CD4-positive, CD25-positive, alpha-beta regulatory T cell (primary cell): ENCODE measurements around the gene PNRC1. TPM values are rescaled to one million over a fixed set of nuclear protein-coding genes. Genes with fewer than 3 reads are reported as not detected.
"Not testable (repeated sequence)": the region's sequence is repeated elsewhere in the genome, so short reads cannot be mapped to it uniquely, and the experiment has no call there.

ENCODE experiments used
- ATAC-seq, 2 donors: fragments of 150-1000 bp; cut with Tn5 transposase; one replicate each; pipeline ENCODE4 v1.10.0; 2021; ENCODE audit warnings: low read depth in 2 of 2, moderate number of reproducible peaks in 2 of 2, moderate library complexity in 1 of 2
- DNase-seq, 3 donors: peaks; one replicate each; pipeline versions ENCODE4 v3.0.0 to v3.0.0-alpha.2; 2012 to 2022; ENCODE audit warnings: mixed read lengths in 1 of 3
- H3K27ac ChIP-seq: one replicate; pipeline ENCODE4 v1.7.0; 2013; ENCODE audit warnings: mild to moderate bottlenecking, low read length; ENCODE audit not compliant: insufficient read depth, poor library complexity, severe bottlenecking
- H3K27me3 ChIP-seq: one replicate; pipeline ENCODE4 v1.7.0; 2013; ENCODE audit warnings: low read length; ENCODE audit not compliant: control insufficient read depth, insufficient read depth
- H3K36me3 ChIP-seq: one replicate; pipeline ENCODE4 v1.7.0; 2013; ENCODE audit warnings: mild to moderate bottlenecking, low read length, moderate library complexity; ENCODE audit not compliant: control insufficient read depth, insufficient read depth
- H3K4me1 ChIP-seq: 2 replicates; pipeline ENCODE4 v1.7.0; 2013; ENCODE audit warnings: mild to moderate bottlenecking, low read length; ENCODE audit not compliant: insufficient read depth, control insufficient read depth, poor library complexity, severe bottlenecking
- H3K4me3 ChIP-seq: one replicate; pipeline ENCODE4 v1.7.0; 2013; ENCODE audit warnings: low read depth, mild to moderate bottlenecking, low read length, moderate library complexity
- H3K9me3 ChIP-seq, 2 experiments: 1 replicate in 1 of 2; 2 replicates in 1 of 2; pipeline ENCODE4 v1.7.0; 2013; ENCODE audit warnings: low read length in 2 of 2, mild to moderate bottlenecking in 1 of 2, moderate library complexity in 1 of 2; ENCODE audit not compliant: control insufficient read depth in 2 of 2
- H3K27ac Mint-ChIP-seq, 3 donors: one replicate each; pipeline ENCODE4 v1.8.0; 2020 to 2022; ENCODE audit warnings: mild to moderate bottlenecking in 3 of 3, mixed read lengths in 3 of 3, moderate library complexity in 2 of 3
- H3K27me3 Mint-ChIP-seq: one replicate; pipeline ENCODE4 v1.8.0; 2022; ENCODE audit warnings: mild to moderate bottlenecking, mixed read lengths
- H3K36me3 Mint-ChIP-seq: one replicate; pipeline ENCODE4 v1.8.0; 2020; ENCODE audit warnings: mixed read lengths
- H3K4me1 Mint-ChIP-seq, 4 donors: one replicate each; pipeline ENCODE4 v1.8.0; 2020 to 2022; ENCODE audit warnings: mixed read lengths in 4 of 4, mild to moderate bottlenecking in 1 of 4
- H3K4me3 Mint-ChIP-seq, 4 donors: one replicate each; pipeline ENCODE4 v1.8.0; 2020 to 2022; ENCODE audit warnings: mild to moderate bottlenecking in 4 of 4, mixed read lengths in 4 of 4, moderate library complexity in 3 of 4
- H3K9me3 Mint-ChIP-seq, 7 donors: one replicate each; pipeline ENCODE4 v1.8.0; 2020 to 2022; ENCODE audit warnings: mixed read lengths in 7 of 7, mild to moderate bottlenecking in 3 of 7, moderate library complexity in 2 of 7
- polyA plus RNA-seq, 4 donors: library from polyadenylated mRNA; unstranded; fragments of 300-500 nt; fragmentation: Illumina TruSeq; gene quantifications; one replicate each; pipeline ENCODE4 v1.2.3, GENCODE V29; 2021
- total RNA-seq: library from RNA; stranded (reverse); gene quantifications from one replicate; pipeline ENCODE4 v1.2.3, GENCODE V29; 2022

PNRC1 gene
- total and polyA plus RNA-seq, 5 donors from 2014 or later: 357 to 734 (median 483) TPM

- Histone ChIP-seq H3K4me1 (no peaks in the 10 kb centered on the region), H3K27ac (no peak overlapping the region), H3K4me3 (no peak overlapping the region), H3K36me3 (no peaks in the 10 kb centered on the region), H3K27me3 (no peaks in the 10 kb centered on the region), H3K9me3 (peaks cover 17 to 19% of the 10 kb centered on the region in 2 experiments)
- Mint-ChIP-seq H3K4me3 (no peak overlapping the region), H3K4me1 (peaks cover 0 to 2% (median 0%) of the 10 kb centered on the region in 4 donors), H3K9me3 (peaks cover 0 to 20% (median 12%) of the 10 kb centered on the region in 7 donors), H3K27me3 (peaks cover 4% of the 10 kb centered on the region), H3K27ac (peak overlapping the region in 1 of 3 donors; percentile 29), H3K36me3 (peaks cover 4% of the 10 kb centered on the region)
- no peak for DNase-seq
- no peak for ATAC-seq
Observed at GRCh38 chr6:89037141-89037900, 43.2 kb upstream of the PNRC1 start.

DNA sequence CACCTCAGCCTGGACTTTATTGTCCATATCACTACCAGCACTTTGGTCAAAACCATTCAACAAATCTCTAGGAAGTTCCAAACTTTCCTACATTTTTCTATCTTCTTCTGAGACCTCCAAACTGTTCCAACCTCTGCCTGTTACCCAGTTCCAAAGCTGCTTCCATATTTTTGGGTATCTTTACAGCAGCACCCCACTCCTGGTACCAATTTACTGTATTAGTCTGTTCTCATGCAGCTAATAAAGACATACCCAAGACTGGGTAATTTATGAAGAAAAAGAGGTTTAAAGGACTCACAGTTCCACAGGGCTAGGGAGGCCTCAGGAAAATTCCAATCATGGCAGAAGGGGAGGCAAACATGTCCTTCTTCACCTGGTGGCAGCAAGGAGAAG lies 42.7 kb upstream of the PNRC1 start:
- not testable (repeated sequence) for H3K4me1 Mint-ChIP-seq, ATAC-seq, H3K4me3 Mint-ChIP-seq, H3K4me3 ChIP-seq, H3K4me1 ChIP-seq, DNase-seq, H3K36me3 Mint-ChIP-seq, H3K27me3 Mint-ChIP-seq, H3K27ac ChIP-seq, H3K27me3 ChIP-seq, H3K36me3 ChIP-seq
- Mint-ChIP-seq H3K27ac (peak overlapping the region in 1 of 3 donors; percentile 29), H3K9me3 (peaks cover 0 to 20% (median 12%) of the 10 kb centered on the region in 7 donors)
- H3K9me3 ChIP-seq: peaks cover 17 to 19% of the 10 kb centered on the region in 2 experiments

DNA sequence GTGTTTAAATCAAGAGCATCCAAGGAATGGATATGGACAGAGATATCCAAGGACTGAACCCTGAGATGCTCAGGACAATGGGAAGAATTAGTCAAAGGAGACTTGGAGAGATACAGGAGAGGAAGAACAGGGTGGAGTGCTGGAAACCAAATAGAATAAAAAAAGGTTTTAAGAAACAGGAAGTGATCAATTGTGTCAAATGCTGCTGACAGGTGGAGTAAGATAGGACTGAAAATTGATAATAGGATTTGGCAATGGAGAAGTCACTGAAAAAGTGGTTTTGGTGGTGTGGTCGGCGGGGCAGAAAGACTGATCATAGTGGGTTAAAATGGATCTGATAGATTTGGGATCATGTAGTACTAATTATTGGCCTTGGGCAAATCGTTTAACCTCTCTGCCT lies 37.9 kb upstream of the PNRC1 start:
- peaks cover 9% of the 10 kb centered on the region for H3K27me3 Mint-ChIP-seq
- DNase-seq (no peak), ATAC-seq (no peak)
- no peaks in the 10 kb centered on the region for H3K27me3 ChIP-seq
- H3K4me1 ChIP-seq: no peaks in the 10 kb centered on the region
- no peak overlapping the region for H3K27ac ChIP-seq
- peaks cover 0 to 17% (median 10%) of the 10 kb centered on the region in 7 donors for H3K9me3 Mint-ChIP-seq
- peak overlapping the region in 1 of 3 donors; percentile 11 for H3K27ac Mint-ChIP-seq
- no peak overlapping the region for H3K4me3 Mint-ChIP-seq
- H3K9me3 ChIP-seq: peaks cover 12 to 13% of the 10 kb centered on the region in 2 experiments
- H3K4me3 ChIP-seq: no peak overlapping the region
- H3K36me3 Mint-ChIP-seq: peaks cover 4% of the 10 kb centered on the region
- peaks cover 0 to 5% (median 3%) of the 10 kb centered on the region in 4 donors for H3K4me1 Mint-ChIP-seq
- no peaks in the 10 kb centered on the region for H3K36me3 ChIP-seq

- Mint-ChIP-seq H3K4me1 (peaks cover 0 to 5% (median 3%) of the 10 kb centered on the region in 4 donors), H3K4me3 (no peak overlapping the region), H3K27ac (peak overlapping the region in 1 of 3 donors; percentile 74), H3K9me3 (peaks cover 0 to 5% (median 0%) of the 10 kb centered on the region in 7 donors), H3K27me3 (peaks cover 13% of the 10 kb centered on the region), H3K36me3 (no peaks in the 10 kb centered on the region)
- no peak overlapping the region for H3K4me3 ChIP-seq
- no peak overlapping the region for H3K27ac ChIP-seq
- no peaks in the 10 kb centered on the region for H3K4me1 ChIP-seq
- no peaks in the 10 kb centered on the region for H3K36me3 ChIP-seq
- ATAC-seq: no peak
- no peak for DNase-seq
- H3K9me3 ChIP-seq: peaks cover 0 to 2% of the 10 kb centered on the region in 2 experiments
- H3K27me3 ChIP-seq: no peaks in the 10 kb centered on the region
Observed at GRCh38 chr6:89044328-89045010, 36.1 kb upstream of the PNRC1 start.

DNA sequence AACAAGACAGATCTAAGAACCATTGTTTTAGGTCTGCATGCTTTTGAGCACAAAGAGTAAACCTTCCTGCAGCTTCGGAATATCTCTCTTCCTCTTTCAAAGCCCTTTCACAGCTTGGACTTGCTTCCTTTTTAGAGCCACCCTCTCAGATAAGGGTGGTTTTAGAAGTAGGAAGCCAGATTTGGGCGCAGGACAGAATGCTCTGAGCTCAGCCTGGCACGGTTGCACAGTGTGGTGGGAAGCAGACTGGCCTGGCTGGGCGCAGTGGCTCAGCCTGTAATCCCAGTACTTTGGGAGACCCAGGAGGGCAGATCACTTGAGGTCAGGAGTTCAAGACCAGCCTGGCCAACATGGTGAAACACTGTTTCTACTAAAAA lies 35.6 kb upstream of the PNRC1 start:
- H3K27ac ChIP-seq: no peak overlapping the region
- Mint-ChIP-seq H3K4me3 (no peak overlapping the region), H3K9me3 (peaks cover 0 to 3% (median 0%) of the 10 kb centered on the region in 7 donors), H3K27ac (no peak overlapping the region), H3K4me1 (peaks cover 0 to 5% (median 3%) of the 10 kb centered on the region in 4 donors), H3K27me3 (peaks cover 13% of the 10 kb centered on the region), H3K36me3 (no peaks in the 10 kb centered on the region)
- no peak for DNase-seq
- no peak overlapping the region for H3K4me3 ChIP-seq
- H3K27me3 ChIP-seq: no peaks in the 10 kb centered on the region
- no peaks in the 10 kb centered on the region for H3K4me1 ChIP-seq
- ATAC-seq: no peak
- H3K36me3 ChIP-seq: no peaks in the 10 kb centered on the region
- H3K9me3 ChIP-seq: no peaks in the 10 kb centered on the region

DNA sequence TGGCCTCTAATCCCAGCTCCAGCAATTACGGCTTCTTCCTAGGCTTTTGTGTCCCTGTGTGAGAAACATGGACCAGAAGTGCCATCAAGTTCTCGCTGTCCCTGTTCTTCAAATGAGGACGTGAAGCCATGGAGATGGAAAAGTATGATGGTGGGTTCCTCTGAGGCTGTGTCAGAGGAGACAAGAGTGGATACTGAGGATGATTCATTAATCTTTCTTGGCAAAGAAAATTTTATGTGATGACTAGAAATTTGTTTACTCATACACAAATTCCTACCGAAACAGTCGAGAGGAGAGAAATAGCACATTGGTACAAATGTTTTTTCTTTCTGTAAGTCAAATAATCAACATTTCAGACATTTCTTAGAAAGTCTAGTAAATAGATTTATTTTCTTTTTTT lies 35.0 kb upstream of the PNRC1 start:
- H3K27ac ChIP-seq: no peak overlapping the region
- DNase-seq (no peak), ATAC-seq (no peak)
- H3K27me3 ChIP-seq: no peaks in the 10 kb centered on the region
- Mint-ChIP-seq H3K9me3 (peaks cover 0 to 3% (median 0%) of the 10 kb centered on the region in 7 donors), H3K4me3 (no peak overlapping the region), H3K27me3 (peaks cover 13% of the 10 kb centered on the region), H3K27ac (no peak overlapping the region), H3K4me1 (peaks cover 0 to 5% (median 3%) of the 10 kb centered on the region in 4 donors), H3K36me3 (no peaks in the 10 kb centered on the region)
- H3K4me1 ChIP-seq: no peaks in the 10 kb centered on the region
- no peaks in the 10 kb centered on the region for H3K36me3 ChIP-seq
- H3K4me3 ChIP-seq: no peak overlapping the region
- H3K9me3 ChIP-seq: no peaks in the 10 kb centered on the region

DNA sequence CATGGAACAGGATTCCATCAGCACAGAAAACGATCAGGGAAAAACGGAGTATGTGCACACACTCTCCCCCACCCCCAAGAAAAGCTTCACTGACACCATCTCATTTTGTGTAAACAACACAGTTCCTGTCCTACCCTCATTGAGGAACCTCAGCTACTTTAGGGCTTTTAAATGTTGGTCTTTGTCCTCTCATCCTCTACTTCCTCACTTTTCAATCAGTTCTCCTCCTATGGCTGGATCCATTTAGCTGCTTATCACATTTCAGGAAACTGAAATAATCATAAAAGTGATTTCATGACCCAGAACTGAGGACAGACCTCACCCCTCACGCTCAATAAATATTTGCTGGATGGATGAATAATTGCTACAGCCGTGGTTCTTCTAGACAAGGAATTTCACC lies 33.1 kb upstream of the PNRC1 start:
- H3K27me3 ChIP-seq: no peaks in the 10 kb centered on the region
- no peak overlapping the region for H3K27ac ChIP-seq
- Mint-ChIP-seq H3K36me3 (no peaks in the 10 kb centered on the region), H3K27me3 (peaks cover 9% of the 10 kb centered on the region), H3K27ac (no peak overlapping the region), H3K4me3 (no peak overlapping the region), H3K4me1 (peaks cover 0 to 17% (median 13%) of the 10 kb centered on the region in 4 donors), H3K9me3 (peaks cover 0 to 3% (median 0%) of the 10 kb centered on the region in 7 donors)
- ATAC-seq (no peak), DNase-seq (no peak)
- H3K4me1 ChIP-seq: no peaks in the 10 kb centered on the region
- no peak overlapping the region for H3K4me3 ChIP-seq
- H3K9me3 ChIP-seq: no peaks in the 10 kb centered on the region
- no peaks in the 10 kb centered on the region for H3K36me3 ChIP-seq
